Neural cell (in vitro differentiated cells): ENCODE measurements around the gene NEURL3. TPM values are rescaled to one million over a fixed set of nuclear protein-coding genes. Genes with fewer than 3 reads are reported as not detected.

ENCODE experiments used
- H2AFZ ChIP-seq: fragments of 200-600, 300-800 bp; sonication (generic), shearing (Covaris generic); 2 replicates; pipeline ENCODE4 v1.6.0; 2014; ENCODE audit warnings: low read depth, mild to moderate bottlenecking, antibody characterized with exemption, low read length, moderate library complexity
- H3F3A ChIP-seq: fragments of 200-600 bp; shearing (Covaris generic); 2 replicates; pipeline ENCODE4 v1.6.1; 2016; ENCODE audit warnings: mild to moderate bottlenecking, moderate library complexity, mixed read lengths, antibody characterized with exemption, low read length; ENCODE audit not compliant: insufficient read depth, poor library complexity, severe bottlenecking
- H3K27ac ChIP-seq: fragments of 200-600, 300-800 bp; sonication (generic), shearing (Covaris generic); 2 replicates; pipeline ENCODE4 v1.5.1; 2014; ENCODE audit warnings: mild to moderate bottlenecking, low read length, moderate library complexity
- H3K27me3 ChIP-seq: fragments of 300-800, 200-600 bp; sonication (generic), shearing (Covaris generic); 2 replicates; pipeline ENCODE4 v1.6.0; 2014; ENCODE audit warnings: mild to moderate bottlenecking, low read depth, low read length, moderate library complexity; ENCODE audit not compliant: insufficient read depth
- H3K36me3 ChIP-seq: fragments of 300-800, 200-600 bp; sonication (generic), shearing (Covaris generic); 2 replicates; pipeline ENCODE4 v1.5.1; 2014; ENCODE audit warnings: mild to moderate bottlenecking, antibody characterized with exemption, low read length, moderate library complexity; ENCODE audit not compliant: insufficient read depth
- H3K4me2 ChIP-seq: fragments of 300-800, 200-600 bp; sonication (generic), shearing (Covaris generic); 2 replicates; pipeline ENCODE4 v1.6.0; 2014; ENCODE audit warnings: mild to moderate bottlenecking, low read length
- H3K4me3 ChIP-seq: fragments of 300-800, 200-600 bp; sonication (generic), shearing (Covaris generic); 2 replicates; pipeline ENCODE4 v1.5.1; 2014; ENCODE audit warnings: mild to moderate bottlenecking, low read length, moderate library complexity
- H3K79me2 ChIP-seq: fragments of 200-600 bp; shearing (Covaris generic); replicated peaks from 2 replicates; pipeline ENCODE4 v1.6.0; 2014; ENCODE audit warnings: mild to moderate bottlenecking, low read length, moderate library complexity; ENCODE audit not compliant: insufficient read depth
- H3K9ac ChIP-seq: fragments of 300-800, 200-600 bp; sonication (generic), shearing (Covaris generic); 2 replicates; pipeline ENCODE4 v1.6.1; 2016; ENCODE audit warnings: mild to moderate bottlenecking, low read length, mixed read lengths
- H3K9me2 ChIP-seq: fragments of 200-600 bp; shearing (Covaris generic); 2 replicates; pipeline ENCODE4 v1.6.1; 2016; ENCODE audit warnings: mild to moderate bottlenecking, low read length, mixed read lengths; ENCODE audit not compliant: insufficient read depth
- H3K9me3 ChIP-seq: fragments of 200-600, 300-800 bp; sonication (generic), shearing (Covaris generic); 2 replicates; pipeline ENCODE4 v1.6.1; 2016; ENCODE audit warnings: mild to moderate bottlenecking, mixed run types, low read length, moderate library complexity, mixed read lengths
- H4K20me1 ChIP-seq: fragments of 200-600 bp; shearing (Covaris generic); 2 replicates; pipeline ENCODE4 v1.6.1; 2016; ENCODE audit warnings: mild to moderate bottlenecking, mixed run types; ENCODE audit not compliant: insufficient read depth
- EP300 ChIP-seq: fragments of 450-650 bp; conservative IDR thresholded peaks from 2 replicates; pipeline ENCODE4 v1.6.1; 2014; ENCODE audit warnings: antibody characterized with exemption, mild to moderate bottlenecking, moderate library complexity; ENCODE audit not compliant: poor library complexity, severe bottlenecking
- EZH2 ChIP-seq: fragments of 200-600, 300-800 bp; shearing (Covaris generic), sonication (generic); IDR thresholded peaks from 2 replicates; pipeline ENCODE4 v1.6.1; 2014; ENCODE audit warnings: antibody characterized with exemption, low read length, borderline replicate concordance, mild to moderate bottlenecking; ENCODE audit not compliant: insufficient read depth, poor library complexity, severe bottlenecking
- MXI1 ChIP-seq: fragments of 450-650 bp; conservative IDR thresholded peaks from 2 replicates; pipeline ENCODE4 v1.6.1; 2014; ENCODE audit warnings: antibody characterized with exemption, mild to moderate bottlenecking; ENCODE audit not compliant: poor library complexity, severe bottlenecking
- POLR2AphosphoS5 ChIP-seq: IDR thresholded peaks from 2 replicates; pipeline ENCODE4 v1.6.1; 2012
- RAD21 ChIP-seq: fragments of 450-650 bp; conservative IDR thresholded peaks from 2 replicates; pipeline ENCODE4 v1.6.1; 2014; ENCODE audit warnings: antibody characterized with exemption, mild to moderate bottlenecking, moderate library complexity
- SMC3 ChIP-seq: fragments of 450-650 bp; conservative IDR thresholded peaks from 2 replicates; pipeline ENCODE4 v1.6.1; 2014; ENCODE audit warnings: antibody characterized with exemption, mild to moderate bottlenecking, moderate library complexity; ENCODE audit not compliant: poor library complexity
- TAF1 ChIP-seq: IDR thresholded peaks from 2 replicates; pipeline ENCODE4 v1.6.1; 2012; ENCODE audit warnings: low read depth
- polyA plus RNA-seq: library from polyadenylated mRNA; depleted of rRNA; stranded (reverse); fragments of >200 nt; gene quantifications from 2 replicates; pipeline ENCODE4 v1.2.3, GENCODE V29; 2014
- TF ChIP-seq, protein P1 (sequence below): fragments of 450-650 bp; IDR thresholded peaks from 2 replicates; pipeline ENCODE4 v1.5.1; 2014; ENCODE audit warnings: antibody characterized with exemption, mild to moderate bottlenecking, moderate library complexity; ENCODE audit not compliant: poor library complexity, severe bottlenecking
- TF ChIP-seq, protein P2 (sequence below): IDR thresholded peaks from 2 replicates; pipeline ENCODE4 v1.6.1; 2012; ENCODE audit warnings: borderline replicate concordance

Gene NEURL3
- polyA plus RNA-seq, 1 donor from 2014 or later = not detected

DNA sequence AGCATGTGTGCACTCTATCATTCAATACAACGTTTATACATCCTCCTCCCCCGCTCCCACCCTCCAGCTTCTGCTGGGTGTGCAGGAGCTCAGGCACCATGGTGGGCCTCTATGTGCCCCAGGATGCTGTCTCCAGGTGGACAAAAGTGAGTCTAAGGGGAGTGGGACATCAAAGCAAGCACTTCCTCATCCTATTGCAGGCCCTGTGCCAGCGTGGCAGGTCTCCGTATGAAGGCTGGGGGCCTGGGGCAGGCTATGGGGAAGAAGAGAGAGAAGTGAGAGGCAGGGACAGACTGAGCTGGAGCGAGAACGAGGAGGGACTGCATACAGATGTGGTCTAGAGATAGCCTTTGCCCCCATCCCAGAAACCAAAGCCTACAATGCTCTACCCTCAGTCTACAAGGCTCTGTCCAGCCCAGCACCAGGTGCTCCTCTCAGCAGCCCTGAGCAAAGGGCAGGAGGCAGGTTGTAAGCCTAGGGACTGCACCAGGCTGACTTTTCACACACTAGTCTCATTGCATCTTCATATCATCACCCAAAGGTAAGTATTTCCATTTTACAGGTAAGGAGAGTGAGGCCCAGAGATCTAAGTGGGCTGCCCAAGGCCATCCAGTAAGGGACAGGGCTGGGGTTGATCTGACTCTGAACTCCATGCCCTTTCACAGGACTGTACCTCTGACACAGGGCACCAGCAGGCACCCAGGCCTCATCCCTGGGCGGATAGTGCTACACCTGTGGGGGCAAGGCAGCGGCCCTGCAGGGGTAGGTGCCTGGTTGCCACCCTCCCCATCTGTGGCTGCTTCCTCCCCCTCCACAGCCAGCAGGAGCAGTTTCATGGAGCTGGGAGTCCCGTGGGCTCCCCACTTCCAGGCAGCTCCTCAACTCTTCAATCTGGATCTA, 17.4 kb upstream of the NEURL3 start:
- no peak overlapping the region for H3K27ac ChIP-seq
- no peak overlapping the region for H3K4me3 ChIP-seq
- H3K9me2 ChIP-seq = no peaks in the 10 kb centered on the region
- no peak overlapping the region for H3K4me2 ChIP-seq
- H4K20me1 ChIP-seq = no peaks in the 10 kb centered on the region
- H3K27me3 ChIP-seq = peaks cover 9% of the 10 kb centered on the region
- no peak overlapping the region for H2AFZ ChIP-seq
- H3K36me3 ChIP-seq = no peaks in the 10 kb centered on the region
- TF ChIP-seq POLR2AphosphoS5 (no peak), RAD21 (no peak), MXI1 (no peak), EP300 (no peak)
- TF ChIP-seq, protein P1, sequence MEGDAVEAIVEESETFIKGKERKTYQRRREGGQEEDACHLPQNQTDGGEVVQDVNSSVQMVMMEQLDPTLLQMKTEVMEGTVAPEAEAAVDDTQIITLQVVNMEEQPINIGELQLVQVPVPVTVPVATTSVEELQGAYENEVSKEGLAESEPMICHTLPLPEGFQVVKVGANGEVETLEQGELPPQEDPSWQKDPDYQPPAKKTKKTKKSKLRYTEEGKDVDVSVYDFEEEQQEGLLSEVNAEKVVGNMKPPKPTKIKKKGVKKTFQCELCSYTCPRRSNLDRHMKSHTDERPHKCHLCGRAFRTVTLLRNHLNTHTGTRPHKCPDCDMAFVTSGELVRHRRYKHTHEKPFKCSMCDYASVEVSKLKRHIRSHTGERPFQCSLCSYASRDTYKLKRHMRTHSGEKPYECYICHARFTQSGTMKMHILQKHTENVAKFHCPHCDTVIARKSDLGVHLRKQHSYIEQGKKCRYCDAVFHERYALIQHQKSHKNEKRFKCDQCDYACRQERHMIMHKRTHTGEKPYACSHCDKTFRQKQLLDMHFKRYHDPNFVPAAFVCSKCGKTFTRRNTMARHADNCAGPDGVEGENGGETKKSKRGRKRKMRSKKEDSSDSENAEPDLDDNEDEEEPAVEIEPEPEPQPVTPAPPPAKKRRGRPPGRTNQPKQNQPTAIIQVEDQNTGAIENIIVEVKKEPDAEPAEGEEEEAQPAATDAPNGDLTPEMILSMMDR = no peak
- TF ChIP-seq, protein P2, sequence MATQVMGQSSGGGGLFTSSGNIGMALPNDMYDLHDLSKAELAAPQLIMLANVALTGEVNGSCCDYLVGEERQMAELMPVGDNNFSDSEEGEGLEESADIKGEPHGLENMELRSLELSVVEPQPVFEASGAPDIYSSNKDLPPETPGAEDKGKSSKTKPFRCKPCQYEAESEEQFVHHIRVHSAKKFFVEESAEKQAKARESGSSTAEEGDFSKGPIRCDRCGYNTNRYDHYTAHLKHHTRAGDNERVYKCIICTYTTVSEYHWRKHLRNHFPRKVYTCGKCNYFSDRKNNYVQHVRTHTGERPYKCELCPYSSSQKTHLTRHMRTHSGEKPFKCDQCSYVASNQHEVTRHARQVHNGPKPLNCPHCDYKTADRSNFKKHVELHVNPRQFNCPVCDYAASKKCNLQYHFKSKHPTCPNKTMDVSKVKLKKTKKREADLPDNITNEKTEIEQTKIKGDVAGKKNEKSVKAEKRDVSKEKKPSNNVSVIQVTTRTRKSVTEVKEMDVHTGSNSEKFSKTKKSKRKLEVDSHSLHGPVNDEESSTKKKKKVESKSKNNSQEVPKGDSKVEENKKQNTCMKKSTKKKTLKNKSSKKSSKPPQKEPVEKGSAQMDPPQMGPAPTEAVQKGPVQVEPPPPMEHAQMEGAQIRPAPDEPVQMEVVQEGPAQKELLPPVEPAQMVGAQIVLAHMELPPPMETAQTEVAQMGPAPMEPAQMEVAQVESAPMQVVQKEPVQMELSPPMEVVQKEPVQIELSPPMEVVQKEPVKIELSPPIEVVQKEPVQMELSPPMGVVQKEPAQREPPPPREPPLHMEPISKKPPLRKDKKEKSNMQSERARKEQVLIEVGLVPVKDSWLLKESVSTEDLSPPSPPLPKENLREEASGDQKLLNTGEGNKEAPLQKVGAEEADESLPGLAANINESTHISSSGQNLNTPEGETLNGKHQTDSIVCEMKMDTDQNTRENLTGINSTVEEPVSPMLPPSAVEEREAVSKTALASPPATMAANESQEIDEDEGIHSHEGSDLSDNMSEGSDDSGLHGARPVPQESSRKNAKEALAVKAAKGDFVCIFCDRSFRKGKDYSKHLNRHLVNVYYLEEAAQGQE = no peak
- H3K9ac ChIP-seq = no peak overlapping the region
- H3K9me3 ChIP-seq = peaks cover 5% of the 10 kb centered on the region
- H3K79me2 ChIP-seq = no peaks in the 10 kb centered on the region
- no peaks in the 10 kb centered on the region for H3F3A ChIP-seq

DNA sequence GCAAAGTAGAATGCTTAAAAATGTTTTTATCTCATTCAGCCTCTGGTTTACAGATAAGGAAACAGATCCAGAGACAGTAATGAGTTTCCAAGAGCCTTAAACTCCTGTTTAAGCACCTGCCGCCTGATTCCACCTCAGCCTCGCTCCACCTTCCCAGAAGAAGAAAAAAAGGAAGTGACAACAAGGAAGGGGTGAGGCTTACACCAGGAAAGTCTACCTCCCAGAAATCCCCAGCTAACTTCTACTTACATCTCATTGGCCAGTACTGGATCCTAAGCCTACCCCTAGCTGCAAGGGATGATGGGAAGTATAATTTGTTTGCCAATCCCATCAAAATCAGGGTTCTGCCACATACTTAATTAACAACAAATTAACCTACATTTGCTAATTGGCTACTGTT, 16.1 kb upstream of the NEURL3 start:
- H3K9me2 ChIP-seq = no peaks in the 10 kb centered on the region
- H3F3A ChIP-seq = no peaks in the 10 kb centered on the region
- H3K9me3 ChIP-seq = peaks cover 5% of the 10 kb centered on the region
- no peaks in the 10 kb centered on the region for H3K36me3 ChIP-seq
- no peak overlapping the region for H2AFZ ChIP-seq
- TF ChIP-seq POLR2AphosphoS5 = no peak
- no peak for TF ChIP-seq EP300
- TF ChIP-seq, protein P2 = no peak
- TF ChIP-seq SMC3 = no peak
- TF ChIP-seq, protein P1 = no peak
- no peak for TF ChIP-seq EZH2
- TF ChIP-seq MXI1 = no peak
- no peak for TF ChIP-seq TAF1
- TF ChIP-seq RAD21 = no peak
- H3K4me3 ChIP-seq = no peak overlapping the region
- no peaks in the 10 kb centered on the region for H3K79me2 ChIP-seq
- H3K9ac ChIP-seq = no peak overlapping the region
- no peak overlapping the region for H3K27ac ChIP-seq
- no peak overlapping the region for H3K4me2 ChIP-seq
- H3K27me3 ChIP-seq = no peaks in the 10 kb centered on the region
- no peaks in the 10 kb centered on the region for H4K20me1 ChIP-seq
